Activated T-helper 17 cell treated with anti-CD3 and anti-CD28 coated beads, Interleukin-2, amount 50 U/mL, for 72 hours (primary cell): ENCODE measurements around the gene MOV10L1. TPM values are rescaled to one million over a fixed set of nuclear protein-coding genes. Genes with fewer than 3 reads are reported as not detected.
"Not testable (repeated sequence)": the region's sequence is repeated elsewhere in the genome, so short reads cannot be mapped to it uniquely, and the experiment has no call there.

Source experiments
- ATAC-seq: fragments of 150-1000 bp; cut with Tn5 transposase; replicated peaks from 2 replicates; pipeline ENCODE4 v1.10.0; 2021; ENCODE audit warnings: mild to moderate bottlenecking, moderate library complexity
- H3K27ac Mint-ChIP-seq: one replicate; pipeline ENCODE4 v1.8.0; 2022; ENCODE audit warnings: mixed read lengths
- H3K27me3 Mint-ChIP-seq: one replicate; pipeline ENCODE4 v1.8.0; 2022; ENCODE audit warnings: mixed read lengths
- H3K36me3 Mint-ChIP-seq: one replicate; pipeline ENCODE4 v1.8.0; 2022; ENCODE audit warnings: low read depth, mild to moderate bottlenecking, mixed read lengths
- H3K4me1 Mint-ChIP-seq: one replicate; pipeline ENCODE4 v1.8.0; 2022; ENCODE audit warnings: mixed read lengths
- H3K4me3 Mint-ChIP-seq: one replicate; pipeline ENCODE4 v1.8.0; 2022; ENCODE audit warnings: mild to moderate bottlenecking, mixed read lengths
- H3K9me3 Mint-ChIP-seq: one replicate; pipeline ENCODE4 v1.8.0; 2022; ENCODE audit warnings: mixed read lengths
- total RNA-seq, 2 donors: library from RNA; stranded (reverse); gene quantifications; one replicate each; pipeline ENCODE4 v1.2.3, GENCODE V29; 2022

The MOV10L1 gene
- total RNA-seq, 2 donors from 2014 or later, result not detected

GRCh38 chr22:50119169-50119767 is 29.5 kb downstream of the MOV10L1 start:
- Mint-ChIP-seq H3K36me3 (no peaks in the 10 kb centered on the region), H3K4me1 (no peaks in the 10 kb centered on the region), H3K4me3 (no peak overlapping the region), H3K27ac (no peak overlapping the region), H3K27me3 (peaks cover 25% of the 10 kb centered on the region), H3K9me3 (peaks cover 5% of the 10 kb centered on the region)
- ATAC-seq, result no peak

- no peak for ATAC-seq
- H3K27me3 Mint-ChIP-seq, result peaks cover 24% of the 10 kb centered on the region
- peaks cover 8% of the 10 kb centered on the region for H3K9me3 Mint-ChIP-seq
- no peaks in the 10 kb centered on the region for H3K4me1 Mint-ChIP-seq
- no peak overlapping the region for H3K27ac Mint-ChIP-seq
- no peaks in the 10 kb centered on the region for H3K36me3 Mint-ChIP-seq
- H3K4me3 Mint-ChIP-seq, result no peak overlapping the region
Measured at GRCh38 chr22:50119768-50120251, 30.0 kb downstream of the MOV10L1 start.

GRCh38 chr22:50121202-50121740 is 31.5 kb downstream of the MOV10L1 start:
- peaks cover 8% of the 10 kb centered on the region for H3K9me3 Mint-ChIP-seq
- ATAC-seq, result no peak
- no peaks in the 10 kb centered on the region for H3K36me3 Mint-ChIP-seq
- no peak overlapping the region for H3K4me3 Mint-ChIP-seq
- H3K4me1 Mint-ChIP-seq, result no peaks in the 10 kb centered on the region
- no peak overlapping the region for H3K27ac Mint-ChIP-seq
- peaks cover 25% of the 10 kb centered on the region for H3K27me3 Mint-ChIP-seq

GRCh38 chr22:50123119-50123518 is 33.3 kb downstream of the MOV10L1 start:
- no peak overlapping the region for H3K27ac Mint-ChIP-seq
- peaks cover 8% of the 10 kb centered on the region for H3K9me3 Mint-ChIP-seq
- no peaks in the 10 kb centered on the region for H3K4me1 Mint-ChIP-seq
- no peak overlapping the region for H3K4me3 Mint-ChIP-seq
- ATAC-seq, result no peak
- no peaks in the 10 kb centered on the region for H3K36me3 Mint-ChIP-seq
- H3K27me3 Mint-ChIP-seq, result peaks cover 28% of the 10 kb centered on the region

- Mint-ChIP-seq H3K36me3 (no peaks in the 10 kb centered on the region), H3K27ac (no peak overlapping the region), H3K4me1 (no peaks in the 10 kb centered on the region), H3K4me3 (no peak overlapping the region), H3K9me3 (peaks cover 8% of the 10 kb centered on the region), H3K27me3 (peaks cover 27% of the 10 kb centered on the region)
- ATAC-seq, result no peak
Measured at GRCh38 chr22:50125029-50125428, 35.2 kb downstream of the MOV10L1 start.

GRCh38 chr22:50129121-50129736 is 39.4 kb downstream of the MOV10L1 start:
- peaks cover 3% of the 10 kb centered on the region for H3K9me3 Mint-ChIP-seq
- H3K36me3 Mint-ChIP-seq, result no peaks in the 10 kb centered on the region
- ATAC-seq, result no peak
- peaks cover 35% of the 10 kb centered on the region for H3K27me3 Mint-ChIP-seq
- no peak overlapping the region for H3K4me3 Mint-ChIP-seq
- H3K27ac Mint-ChIP-seq, result no peak overlapping the region
- H3K4me1 Mint-ChIP-seq, result no peaks in the 10 kb centered on the region

- Mint-ChIP-seq H3K27ac (no peak overlapping the region), H3K4me1 (no peaks in the 10 kb centered on the region), H3K27me3 (peaks cover 45% of the 10 kb centered on the region), H3K36me3 (no peaks in the 10 kb centered on the region), H3K4me3 (no peak overlapping the region), H3K9me3 (no peaks in the 10 kb centered on the region)
- no peak for ATAC-seq
Measured at GRCh38 chr22:50131894-50132293, 42.1 kb downstream of the MOV10L1 start.

- no peak overlapping the region for H3K4me3 Mint-ChIP-seq
- H3K9me3 Mint-ChIP-seq, result no peaks in the 10 kb centered on the region
- no peak overlapping the region for H3K27ac Mint-ChIP-seq
- no peaks in the 10 kb centered on the region for H3K36me3 Mint-ChIP-seq
- peaks cover 43% of the 10 kb centered on the region for H3K27me3 Mint-ChIP-seq
- H3K4me1 Mint-ChIP-seq, result no peaks in the 10 kb centered on the region
- ATAC-seq, result no peak
Measured at GRCh38 chr22:50134481-50134880, 44.7 kb downstream of the MOV10L1 start.

- Mint-ChIP-seq H3K4me3 (no peak overlapping the region), H3K27ac (no peak overlapping the region), H3K36me3 (no peaks in the 10 kb centered on the region), H3K9me3 (no peaks in the 10 kb centered on the region), H3K27me3 (peaks cover 32% of the 10 kb centered on the region), H3K4me1 (no peaks in the 10 kb centered on the region)
- no peak for ATAC-seq
Measured at GRCh38 chr22:50136581-50137015, 46.8 kb downstream of the MOV10L1 start.

GRCh38 chr22:50137277-50137676 is 47.5 kb downstream of the MOV10L1 start:
- not testable (repeated sequence) for H3K36me3 Mint-ChIP-seq, H3K4me1 Mint-ChIP-seq, H3K9me3 Mint-ChIP-seq, H3K27ac Mint-ChIP-seq, H3K4me3 Mint-ChIP-seq, ATAC-seq
- H3K27me3 Mint-ChIP-seq, result peaks cover 36% of the 10 kb centered on the region

- no peak overlapping the region for H3K4me3 Mint-ChIP-seq
- H3K9me3 Mint-ChIP-seq, result no peaks in the 10 kb centered on the region
- no peaks in the 10 kb centered on the region for H3K4me1 Mint-ChIP-seq
- H3K27ac Mint-ChIP-seq, result no peak overlapping the region
- no peaks in the 10 kb centered on the region for H3K36me3 Mint-ChIP-seq
- no peak for ATAC-seq
- H3K27me3 Mint-ChIP-seq, result peaks cover 39% of the 10 kb centered on the region
Measured at GRCh38 chr22:50138041-50138440, 48.2 kb downstream of the MOV10L1 start.

- ATAC-seq, result no peak
- Mint-ChIP-seq H3K27ac (no peak overlapping the region), H3K9me3 (no peaks in the 10 kb centered on the region), H3K4me1 (no peaks in the 10 kb centered on the region), H3K27me3 (peaks cover 39% of the 10 kb centered on the region), H3K4me3 (no peak overlapping the region), H3K36me3 (no peaks in the 10 kb centered on the region)
Measured at GRCh38 chr22:50138988-50139387, 49.2 kb downstream of the MOV10L1 start.

GRCh38 chr22:50139843-50140415 is 50.1 kb downstream of the MOV10L1 start:
- Mint-ChIP-seq H3K36me3 (no peaks in the 10 kb centered on the region), H3K27ac (no peak overlapping the region), H3K4me3 (no peak overlapping the region), H3K4me1 (no peaks in the 10 kb centered on the region), H3K27me3 (peaks cover 31% of the 10 kb centered on the region), H3K9me3 (no peaks in the 10 kb centered on the region)
- ATAC-seq, result no peak

GRCh38 chr22:50140615-50141014 is 50.8 kb downstream of the MOV10L1 start:
- no peak overlapping the region for H3K4me3 Mint-ChIP-seq
- ATAC-seq, result no peak
- no peaks in the 10 kb centered on the region for H3K9me3 Mint-ChIP-seq
- H3K36me3 Mint-ChIP-seq, result no peaks in the 10 kb centered on the region
- peaks cover 36% of the 10 kb centered on the region for H3K27me3 Mint-ChIP-seq
- H3K4me1 Mint-ChIP-seq, result no peaks in the 10 kb centered on the region
- H3K27ac Mint-ChIP-seq, result no peak overlapping the region

GRCh38 chr22:50141462-50141861 is 51.7 kb downstream of the MOV10L1 start:
- no peak for ATAC-seq
- no peaks in the 10 kb centered on the region for H3K9me3 Mint-ChIP-seq
- no peak overlapping the region for H3K27ac Mint-ChIP-seq
- peaks cover 30% of the 10 kb centered on the region for H3K27me3 Mint-ChIP-seq
- H3K36me3 Mint-ChIP-seq, result no peaks in the 10 kb centered on the region
- H3K4me1 Mint-ChIP-seq, result no peaks in the 10 kb centered on the region
- no peak overlapping the region for H3K4me3 Mint-ChIP-seq
